Activated T-helper 1 cell treated with anti-CD3 and anti-CD28 coated beads, Interleukin-2, amount 50 U/mL, for 16 hours (primary cell): Measurements from ENCODE around the gene KLHL4.
"Not testable (repeated sequence)": the region's sequence is repeated elsewhere in the genome, so short reads cannot be mapped to it uniquely, and the experiment has no call there.

ENCODE experiments used
- DNase-seq, 2 donors: peaks; one replicate each; pipeline ENCODE4 v3.0.0-alpha.2; 2020; ENCODE audit warnings: low read depth in 1 of 2, low spot score in 1 of 2

The KLHL4 gene, protein sequence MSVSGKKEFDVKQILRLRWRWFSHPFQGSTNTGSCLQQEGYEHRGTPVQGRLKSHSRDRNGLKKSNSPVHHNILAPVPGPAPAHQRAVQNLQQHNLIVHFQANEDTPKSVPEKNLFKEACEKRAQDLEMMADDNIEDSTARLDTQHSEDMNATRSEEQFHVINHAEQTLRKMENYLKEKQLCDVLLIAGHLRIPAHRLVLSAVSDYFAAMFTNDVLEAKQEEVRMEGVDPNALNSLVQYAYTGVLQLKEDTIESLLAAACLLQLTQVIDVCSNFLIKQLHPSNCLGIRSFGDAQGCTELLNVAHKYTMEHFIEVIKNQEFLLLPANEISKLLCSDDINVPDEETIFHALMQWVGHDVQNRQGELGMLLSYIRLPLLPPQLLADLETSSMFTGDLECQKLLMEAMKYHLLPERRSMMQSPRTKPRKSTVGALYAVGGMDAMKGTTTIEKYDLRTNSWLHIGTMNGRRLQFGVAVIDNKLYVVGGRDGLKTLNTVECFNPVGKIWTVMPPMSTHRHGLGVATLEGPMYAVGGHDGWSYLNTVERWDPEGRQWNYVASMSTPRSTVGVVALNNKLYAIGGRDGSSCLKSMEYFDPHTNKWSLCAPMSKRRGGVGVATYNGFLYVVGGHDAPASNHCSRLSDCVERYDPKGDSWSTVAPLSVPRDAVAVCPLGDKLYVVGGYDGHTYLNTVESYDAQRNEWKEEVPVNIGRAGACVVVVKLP

GRCh38 chrX:87517571-87518141, at the start of gene KLHL4:
Gene KLHL4, plus strand, starts transcription at chrX:87517802. Its CDS starts 92 bp downstream, at chrX:87517894.
- DNase-seq = no peak

DNA sequence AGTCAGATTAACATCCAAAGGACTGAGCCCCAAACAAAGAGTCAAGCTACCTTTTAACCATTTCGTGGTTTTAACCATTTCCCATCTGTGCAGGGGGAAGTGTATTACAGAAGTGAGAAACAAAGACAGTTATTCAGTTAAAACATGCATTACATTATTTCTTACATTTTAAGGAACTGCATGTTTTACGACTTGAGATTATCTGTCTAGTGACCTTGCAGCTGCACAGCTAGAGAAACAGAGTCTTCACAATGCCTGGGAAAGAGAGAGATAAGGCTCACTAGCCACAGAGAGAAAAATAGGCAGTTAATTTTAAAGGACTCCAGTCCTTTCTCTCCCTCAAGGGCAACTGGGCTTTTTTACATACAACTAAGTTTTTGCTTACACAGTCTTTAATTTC, 48.7 kb upstream of the KLHL4 start:
- no peak for DNase-seq

- no peak for DNase-seq
Observed at GRCh38 chrX:87475793-87476192, 41.8 kb upstream of the KLHL4 start.

- not testable (repeated sequence) for DNase-seq
Observed at GRCh38 chrX:87478703-87479102, 38.9 kb upstream of the KLHL4 start.

DNA sequence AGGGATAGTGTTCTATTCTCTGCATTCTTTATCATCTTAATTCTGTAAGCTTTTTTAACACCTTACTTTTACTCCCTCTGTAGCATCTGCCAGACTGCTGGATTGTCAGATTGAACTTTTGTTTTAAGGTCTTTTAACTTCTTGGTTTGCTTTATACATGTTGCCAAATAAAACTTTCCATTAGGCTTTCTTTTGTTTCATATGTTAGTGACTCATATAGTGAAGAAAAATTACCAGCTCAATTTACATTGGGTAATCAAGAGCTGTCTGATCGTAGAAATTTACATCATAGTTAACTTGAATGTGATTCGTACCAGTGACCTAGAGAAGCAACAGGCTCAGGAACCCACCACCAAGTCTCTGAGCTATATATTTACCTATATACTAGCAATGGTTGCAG, 28.5 kb upstream of the KLHL4 start:
- DNase-seq = no peak

DNA sequence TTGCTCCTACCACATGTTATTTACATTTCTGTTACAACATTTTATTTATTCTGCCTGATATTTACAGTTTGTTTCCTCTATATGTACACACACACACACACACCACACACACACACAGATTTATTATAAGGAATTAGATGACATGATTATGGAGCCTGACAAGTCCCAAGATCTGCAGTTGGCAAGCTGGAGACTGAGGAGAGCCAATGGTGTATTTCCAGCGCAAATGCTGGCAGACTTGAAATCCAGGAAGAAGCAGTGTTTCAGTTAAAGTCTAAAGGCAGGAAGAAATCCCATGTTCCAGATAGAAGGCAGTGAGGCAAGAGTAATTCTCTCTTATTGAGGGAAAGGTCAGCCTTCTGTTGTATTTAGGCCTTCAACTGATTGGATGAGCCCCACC, 1.8 kb upstream of the KLHL4 start:
- DNase-seq = no peak

DNA sequence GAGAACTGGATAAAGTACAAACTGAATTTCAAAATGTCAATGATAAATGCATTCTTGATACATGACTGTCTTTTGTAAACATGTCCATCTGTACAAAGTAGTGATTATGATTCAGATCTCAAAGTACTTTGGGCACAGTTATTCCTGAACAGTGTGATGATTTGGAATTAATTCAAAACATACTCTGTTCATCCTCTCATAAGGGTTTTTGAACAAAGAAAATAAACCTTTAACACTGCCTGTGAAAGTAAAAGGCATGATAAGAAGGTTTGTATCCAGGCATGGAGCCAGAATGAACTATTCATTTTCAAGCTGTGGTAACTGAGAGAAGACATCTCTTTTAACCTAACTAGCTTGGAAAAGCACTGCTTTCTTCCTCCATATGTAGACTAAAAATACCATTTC, 883 bp upstream of the KLHL4 start:
- DNase-seq = no peak

- DNase-seq = no peak
Observed at GRCh38 chrX:87518504-87518903, 902 bp downstream of the KLHL4 start.

DNA sequence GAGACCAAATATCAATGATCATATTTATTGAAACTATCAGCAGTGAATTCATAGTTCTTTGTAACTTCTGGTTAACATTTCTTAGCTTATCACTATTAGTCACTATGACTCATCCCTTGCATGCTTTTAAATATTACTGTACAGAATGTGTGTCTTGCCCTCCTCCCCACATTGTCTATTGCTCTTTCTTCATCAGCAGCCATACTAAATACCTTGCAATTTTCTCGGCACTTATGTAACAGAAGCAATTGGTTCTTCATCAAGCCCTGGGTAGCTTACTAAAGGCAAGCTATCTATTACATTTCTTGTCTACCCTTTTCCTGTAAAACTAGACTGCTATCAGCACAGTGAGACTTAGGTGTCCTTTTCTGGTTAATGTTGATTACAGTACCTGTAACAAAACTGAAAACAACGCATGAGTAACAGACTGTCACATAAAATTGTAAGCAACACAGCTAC, 8.2 kb downstream of the KLHL4 start:
- DNase-seq = no peak

DNA sequence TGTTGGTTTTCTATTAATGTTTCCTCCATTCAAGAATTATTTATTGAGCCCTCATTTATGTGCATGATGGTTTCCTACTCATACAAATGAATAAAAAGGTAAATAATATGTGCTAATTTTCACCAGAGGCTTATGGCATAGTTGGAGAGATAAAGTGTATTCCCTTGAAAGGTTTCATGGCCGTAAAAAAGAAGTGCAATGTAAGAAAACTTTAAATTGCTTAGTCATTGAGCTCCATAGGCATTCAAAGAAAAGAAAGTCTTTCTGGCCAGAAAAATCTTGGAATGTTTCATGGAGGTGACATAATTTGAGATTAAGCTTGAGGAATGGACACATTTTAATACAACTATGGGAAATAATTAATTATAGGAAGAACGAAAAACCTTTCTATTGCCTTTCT, 8.7 kb downstream of the KLHL4 start:
- DNase-seq = no peak

DNA sequence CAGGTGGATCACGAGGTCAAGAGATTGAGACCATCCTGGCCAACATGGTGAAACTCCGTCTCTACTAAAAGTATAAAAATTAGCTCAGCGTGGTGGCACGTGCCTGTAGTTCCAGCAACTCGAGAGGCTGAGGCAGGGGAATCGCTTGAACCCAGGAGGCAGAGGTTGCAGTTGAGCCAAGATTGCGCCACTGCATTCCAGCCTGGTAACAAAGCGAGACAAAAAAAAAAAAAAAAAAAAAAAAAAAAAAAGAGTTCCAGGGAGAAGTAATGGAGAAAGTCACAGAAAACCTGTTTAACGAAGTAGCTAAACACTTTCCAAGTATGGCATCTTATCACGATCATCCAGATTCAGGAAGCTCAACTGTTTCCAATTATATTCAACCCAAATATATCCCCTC, 10.9 kb downstream of the KLHL4 start:
- no peak for DNase-seq

DNA sequence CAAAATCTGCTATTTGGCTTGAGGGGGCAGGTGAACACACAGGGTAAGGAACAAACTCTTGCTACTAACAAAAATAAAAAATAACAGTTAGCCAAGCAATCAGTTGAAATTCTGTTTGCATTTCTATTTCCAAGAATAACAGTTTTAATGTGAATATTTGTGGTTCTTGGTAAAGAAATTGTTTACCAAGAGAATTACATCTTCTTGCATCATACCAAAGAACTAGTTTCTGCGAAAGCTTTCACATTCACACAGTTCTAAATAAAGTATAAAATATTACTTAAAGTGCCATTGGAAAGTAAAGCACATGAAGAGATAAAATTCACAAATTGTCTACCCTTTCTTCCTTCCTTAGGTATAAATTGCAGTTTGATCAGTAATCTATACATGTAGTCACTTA, 54.4 kb downstream of the KLHL4 start:
- no peak for DNase-seq

DNA sequence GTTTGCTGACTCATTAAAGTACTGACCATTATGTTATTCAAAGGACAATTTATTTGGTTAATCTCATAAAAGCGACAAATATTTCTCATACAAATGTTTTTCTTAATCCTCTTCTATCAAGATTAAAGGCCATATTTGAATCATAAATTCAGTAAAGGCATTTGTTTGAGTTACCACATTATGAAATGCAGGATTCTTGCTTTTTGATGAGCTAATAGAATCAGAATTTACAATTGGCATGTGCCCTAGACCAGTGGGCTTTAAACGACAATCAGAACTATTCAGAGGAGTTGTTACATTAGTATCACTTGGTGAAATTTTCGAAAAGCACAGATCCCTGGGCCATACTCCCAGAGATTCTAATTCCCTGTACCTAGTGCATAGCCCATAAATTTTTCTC, 55.3 kb downstream of the KLHL4 start:
- DNase-seq = no peak

DNA sequence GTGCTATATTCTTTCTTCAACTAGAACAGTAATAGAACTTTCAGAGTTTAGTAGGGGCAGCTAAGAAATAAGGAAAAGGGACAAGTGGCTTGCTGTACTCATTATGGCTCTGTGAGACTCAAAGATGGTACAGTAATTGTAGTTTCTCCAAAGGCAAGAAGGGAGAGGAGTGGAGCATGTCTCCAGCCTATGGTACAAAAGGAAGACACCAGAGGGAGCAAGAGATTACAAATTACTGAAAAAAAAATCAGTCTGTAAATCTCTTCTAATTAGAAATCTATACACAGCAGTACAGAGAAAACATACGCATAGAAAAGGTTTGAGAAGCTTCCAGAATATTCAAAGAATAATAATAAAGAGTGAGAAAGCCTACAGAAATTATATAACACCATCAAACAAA, 61.4 kb downstream of the KLHL4 start:
- DNase-seq = no peak

GRCh38 chrX:87580862-87581261, 63.3 kb downstream of the KLHL4 start:
- no peak for DNase-seq

DNA sequence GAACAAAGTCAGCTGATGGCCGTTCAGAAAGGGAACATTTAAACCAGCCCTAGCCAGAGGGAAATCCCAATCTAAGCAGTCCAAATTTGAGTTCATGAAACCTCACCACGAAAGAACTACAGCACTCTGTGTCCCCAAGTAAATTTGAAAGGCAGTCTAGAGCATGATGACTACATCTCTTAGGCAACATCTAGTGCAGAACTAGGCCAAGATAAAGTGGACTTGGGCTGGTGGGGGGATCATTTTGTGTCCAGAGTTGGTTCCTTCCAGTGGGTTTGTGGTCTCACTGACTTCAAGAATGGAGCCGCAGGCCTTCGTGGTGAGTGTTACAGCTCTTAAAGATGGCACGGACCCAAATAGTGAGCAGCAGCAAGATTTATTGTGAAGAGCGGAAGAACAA, 64.9 kb downstream of the KLHL4 start:
- no peak for DNase-seq

GRCh38 chrX:87583679-87584078, 66.1 kb downstream of the KLHL4 start:
- no peak for DNase-seq

DNA sequence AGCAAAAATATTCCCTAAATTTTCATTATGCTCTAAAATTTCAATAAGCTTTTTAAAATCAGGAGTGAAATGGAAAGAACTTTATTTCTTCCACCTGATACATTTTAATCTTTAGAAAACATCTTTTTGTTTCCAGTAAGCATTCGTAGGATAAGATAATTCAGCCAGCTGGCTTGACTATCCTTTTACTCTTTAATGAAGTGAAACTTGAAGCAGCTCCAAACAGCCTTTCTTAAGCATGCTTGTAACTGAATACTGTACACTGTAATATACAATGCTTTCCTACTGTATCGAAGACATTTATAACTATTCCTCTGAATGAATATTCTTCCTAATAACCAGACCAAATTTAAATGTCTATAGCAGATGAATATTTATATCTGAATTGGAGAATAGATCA, 98.8 kb downstream of the KLHL4 start:
- DNase-seq = no peak

DNA sequence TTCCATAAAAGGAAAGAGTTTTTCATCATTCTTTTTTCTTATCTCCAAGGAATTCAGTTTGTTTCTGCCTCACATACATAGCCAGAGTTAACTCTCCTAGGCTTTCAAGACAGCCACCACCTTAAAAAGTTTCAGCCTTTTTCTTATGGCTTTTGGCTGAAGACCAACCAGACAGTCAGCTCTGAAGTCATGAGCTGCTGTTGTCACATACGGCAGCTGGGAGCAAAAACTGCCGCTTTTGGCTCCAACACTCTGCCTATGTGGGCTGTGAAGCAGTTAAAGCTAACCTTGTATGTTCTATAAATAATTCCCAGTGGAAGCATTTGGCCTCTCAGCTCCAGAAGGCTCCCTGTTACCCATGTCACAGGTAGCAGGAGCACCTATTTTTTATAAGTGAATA, 104.1 kb downstream of the KLHL4 start:
- no peak for DNase-seq

DNA sequence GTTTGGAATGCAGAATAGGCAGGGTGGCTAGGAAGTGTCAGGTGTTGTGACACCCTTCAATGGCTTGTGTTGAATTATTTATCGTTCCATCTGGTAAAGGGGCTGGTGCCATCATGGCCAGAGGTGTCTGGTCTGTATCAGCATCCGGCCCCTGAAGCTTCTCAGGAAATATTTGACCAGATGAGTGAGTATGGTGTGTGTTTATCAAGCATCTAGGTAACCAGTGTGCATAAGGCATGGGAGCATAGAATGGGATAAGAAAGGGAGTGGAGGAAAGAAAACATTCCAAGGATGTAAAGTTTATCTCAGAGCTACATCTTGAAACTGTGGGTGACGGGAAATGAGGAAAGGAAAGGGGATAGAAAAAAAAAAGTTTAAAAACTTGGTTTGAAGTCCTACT, 109.4 kb downstream of the KLHL4 start:
- DNase-seq = no peak

DNA sequence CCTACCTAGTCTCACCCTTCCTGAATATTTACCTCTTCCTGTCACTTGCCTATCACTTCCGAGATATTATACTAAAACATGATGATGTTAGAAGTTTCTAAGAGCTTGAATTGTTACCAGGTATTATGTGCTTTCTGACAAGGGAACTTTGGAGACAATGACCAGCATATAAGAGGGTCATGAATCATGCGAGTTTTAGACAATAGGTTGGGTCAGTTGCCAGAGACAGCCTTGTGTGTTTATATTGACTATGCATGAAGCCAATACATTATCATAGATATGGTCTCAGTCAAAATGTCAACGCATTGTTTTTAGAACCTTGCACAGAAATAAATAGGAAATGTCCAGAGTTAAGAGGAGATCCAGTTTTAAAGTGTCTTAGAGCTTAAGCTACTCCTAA, 116.8 kb downstream of the KLHL4 start:
- DNase-seq = no peak

DNA sequence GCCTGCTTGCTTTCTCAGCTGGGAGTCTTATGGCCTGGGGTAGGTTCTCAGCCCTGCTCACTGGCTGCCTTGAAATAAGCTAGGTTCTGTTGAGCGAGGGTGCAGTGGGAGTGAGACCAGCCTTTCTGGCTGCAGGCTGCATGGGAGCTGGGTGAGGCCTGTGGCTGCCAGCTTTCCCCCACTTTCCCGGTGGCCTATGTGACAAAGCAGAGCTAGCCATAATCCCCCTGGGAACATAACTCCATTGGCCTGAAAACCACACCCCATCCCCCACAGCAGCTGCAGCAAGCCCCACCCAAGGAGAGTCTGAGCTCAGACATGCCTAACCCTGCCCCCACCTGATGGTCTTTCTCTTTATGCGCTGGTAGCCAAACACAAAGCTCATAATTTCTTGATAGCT, 118.9 kb downstream of the KLHL4 start:
- DNase-seq = no peak
